C4-2B (cell line): ENCODE data around the gene PPP1CA.

ENCODE experiments used
- ZFX ChIP-seq: fragments of 450-650 bp; IDR thresholded peaks from 2 replicates; pipeline ENCODE4 v1.6.1; 2017
- TF ChIP-seq, protein P1 (sequence below): fragments of 450-650 bp; conservative IDR thresholded peaks from 2 replicates; pipeline ENCODE4 v1.5.1; 2017; ENCODE audit warnings: mild to moderate bottlenecking

DNA sequence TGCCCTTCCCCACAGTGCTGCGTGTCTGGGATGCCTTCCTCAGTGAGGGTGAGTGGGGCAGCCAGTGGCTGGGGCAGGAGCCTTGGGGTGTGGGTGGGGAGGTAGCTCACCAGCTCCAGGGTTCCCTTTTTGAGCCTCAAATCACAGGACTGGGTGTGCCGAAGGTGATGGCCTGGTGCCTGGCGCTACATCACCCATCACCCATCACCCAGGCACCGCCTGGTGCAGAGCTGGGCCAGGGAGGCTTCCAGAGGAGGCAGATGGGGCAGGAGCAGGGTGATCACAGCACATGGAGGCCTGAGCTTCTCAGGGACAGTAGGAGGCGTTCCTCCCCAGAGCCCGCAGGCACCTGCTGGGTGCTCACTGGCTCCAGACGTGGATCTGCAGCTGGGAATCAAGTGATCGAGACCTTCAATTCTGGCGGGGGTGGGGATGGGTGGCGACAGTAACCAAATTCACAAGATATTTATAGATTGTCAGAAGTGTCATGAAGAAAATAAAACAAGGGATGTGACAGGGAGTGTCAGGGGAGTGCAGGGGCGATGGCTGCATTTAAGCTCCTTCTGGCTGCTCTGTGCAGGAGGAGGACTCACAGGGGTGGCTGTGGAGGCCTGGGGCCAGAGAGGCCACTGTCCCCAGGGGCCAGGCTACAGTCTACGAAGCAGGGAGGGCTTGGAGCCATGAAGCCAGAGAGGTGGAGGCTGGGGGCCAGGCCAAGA lies 5.5 kb upstream of the PPP1CA start:
- TF ChIP-seq, protein P1, sequence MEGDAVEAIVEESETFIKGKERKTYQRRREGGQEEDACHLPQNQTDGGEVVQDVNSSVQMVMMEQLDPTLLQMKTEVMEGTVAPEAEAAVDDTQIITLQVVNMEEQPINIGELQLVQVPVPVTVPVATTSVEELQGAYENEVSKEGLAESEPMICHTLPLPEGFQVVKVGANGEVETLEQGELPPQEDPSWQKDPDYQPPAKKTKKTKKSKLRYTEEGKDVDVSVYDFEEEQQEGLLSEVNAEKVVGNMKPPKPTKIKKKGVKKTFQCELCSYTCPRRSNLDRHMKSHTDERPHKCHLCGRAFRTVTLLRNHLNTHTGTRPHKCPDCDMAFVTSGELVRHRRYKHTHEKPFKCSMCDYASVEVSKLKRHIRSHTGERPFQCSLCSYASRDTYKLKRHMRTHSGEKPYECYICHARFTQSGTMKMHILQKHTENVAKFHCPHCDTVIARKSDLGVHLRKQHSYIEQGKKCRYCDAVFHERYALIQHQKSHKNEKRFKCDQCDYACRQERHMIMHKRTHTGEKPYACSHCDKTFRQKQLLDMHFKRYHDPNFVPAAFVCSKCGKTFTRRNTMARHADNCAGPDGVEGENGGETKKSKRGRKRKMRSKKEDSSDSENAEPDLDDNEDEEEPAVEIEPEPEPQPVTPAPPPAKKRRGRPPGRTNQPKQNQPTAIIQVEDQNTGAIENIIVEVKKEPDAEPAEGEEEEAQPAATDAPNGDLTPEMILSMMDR: no peak
- no peak for TF ChIP-seq ZFX
